Fibroblast of lung (primary cell): ENCODE results near the gene HRNR. TPM values are rescaled to one million over a fixed set of nuclear protein-coding genes. Genes with fewer than 3 reads are reported as not detected.
"Not testable (repeated sequence)": the region's sequence is repeated elsewhere in the genome, so short reads cannot be mapped to it uniquely, and the experiment has no call there.

Experiments
- DNase-seq, 2 donors: peaks; one replicate each; pipeline versions ENCODE4 v3.0.0 to v3.0.0-alpha.2; 2010; ENCODE audit warnings: low read depth in 2 of 2
- H2AFZ ChIP-seq: 2 replicates; pipeline ENCODE4 v1.5.1; 2012; ENCODE audit warnings: low read length, control low read depth, inconsistent platforms
- H3K27ac ChIP-seq: 2 replicates; pipeline ENCODE4 v1.5.1; 2011; ENCODE audit warnings: low read length, control low read depth; ENCODE audit not compliant: insufficient read depth
- H3K27me3 ChIP-seq: 2 replicates; pipeline ENCODE4 v1.5.1; 2011; ENCODE audit warnings: mild to moderate bottlenecking, low read length; ENCODE audit not compliant: control insufficient read depth, insufficient read depth
- H3K36me3 ChIP-seq: 2 replicates; pipeline ENCODE4 v1.5.1; 2011; ENCODE audit warnings: low read length; ENCODE audit not compliant: control insufficient read depth, insufficient read depth
- H3K4me1 ChIP-seq: 2 replicates; pipeline ENCODE4 v1.5.1; 2011; ENCODE audit warnings: low read length; ENCODE audit not compliant: control insufficient read depth, insufficient read depth; ENCODE audit errors: extremely low read depth
- H3K4me2 ChIP-seq: 2 replicates; pipeline ENCODE4 v1.5.1; 2011; ENCODE audit warnings: low read length, control low read depth; ENCODE audit not compliant: insufficient read depth; ENCODE audit errors: extremely low read depth
- H3K4me3 ChIP-seq, 4 experiments: fragments of 200-600 bp in 1 of 4; sonication (generic) in 1 of 4; replicated peaks in 1 of 4; 2 replicates each; pipeline ENCODE4 v1.5.1; 2011 to 2016; ENCODE audit warnings: low read length in 4 of 4, low read depth in 3 of 4, mild to moderate bottlenecking in 3 of 4, control low read depth in 2 of 4, inconsistent platforms in 1 of 4, mixed read lengths in 1 of 4; ENCODE audit not compliant: insufficient read depth in 1 of 4; ENCODE audit errors: control extremely low read depth in 1 of 4
- H3K79me2 ChIP-seq: 2 replicates; pipeline ENCODE4 v1.5.1; 2012; ENCODE audit warnings: mild to moderate bottlenecking, low read length, inconsistent platforms; ENCODE audit not compliant: control insufficient read depth, insufficient read depth
- H3K9ac ChIP-seq: 2 replicates; pipeline ENCODE4 v1.5.1; 2011; ENCODE audit warnings: mild to moderate bottlenecking, low read length, control low read depth; ENCODE audit not compliant: insufficient read depth
- H3K9me3 ChIP-seq: 2 replicates; pipeline ENCODE4 v1.5.1; 2012; ENCODE audit warnings: low read depth, low read length; ENCODE audit not compliant: control insufficient read depth, insufficient read depth
- H4K20me1 ChIP-seq: 2 replicates; pipeline ENCODE4 v1.5.1; 2011; ENCODE audit warnings: low read length; ENCODE audit not compliant: control insufficient read depth, insufficient read depth; ENCODE audit errors: extremely low read depth
- CTCF ChIP-seq, 2 donors: IDR thresholded peaks in 1 of 2; conservative IDR thresholded peaks in 1 of 2; 1 replicate in 1 of 2; 2 replicates in 1 of 2; pipeline ENCODE4 v1.5.1; 2011 to 2012; ENCODE audit warnings: low read length in 2 of 2, control low read depth in 1 of 2, inconsistent platforms in 1 of 2, low read depth in 1 of 2, mild to moderate bottlenecking in 1 of 2
- EZH2 ChIP-seq: IDR thresholded peaks from 2 replicates; pipeline ENCODE4 v1.5.1; 2012; ENCODE audit warnings: low read length, control low read depth, mild to moderate bottlenecking; ENCODE audit errors: missing control alignments
- polyA plus RNA-seq, 2 donors: library from polyadenylated mRNA; depleted of rRNA in 1 of 2; stranded (reverse) in 1 of 2; unstranded in 1 of 2; fragments of >200 nt; gene quantifications; 2 replicates each; pipeline ENCODE4 v1.2.1, GENCODE V29; 2011 to 2012; ENCODE audit warnings: missing spikeins in 1 of 2
- total RNA-seq: library from RNA; depleted of rRNA; stranded (reverse); fragments of >200 nt; gene quantifications from 2 replicates; pipeline ENCODE4 v1.2.1, GENCODE V29; 2014

Gene HRNR
- total and polyA plus RNA-seq, 2 donors (not counting 1 experiment from before 2014, with no cell fraction given): not detected

GRCh38 chr1:152218762-152219436 lies 5.1 kb downstream of the HRNR start:
- no peak for TF ChIP-seq CTCF (conservative IDR thresholded peaks at IDR 0.05 in 1 of 2, IDR thresholded peaks at IDR 0.05 in 1 of 2; ENCODE audit: low read depth in 1 of 2, low read length in 2 of 2)
- no peak for TF ChIP-seq EZH2
- no peak overlapping the region for H3K27ac ChIP-seq

GRCh38 chr1:152215604-152216003 lies 8.4 kb downstream of the HRNR start:
- not testable (repeated sequence) for H3K27ac ChIP-seq, H3K36me3 ChIP-seq, H3K4me1 ChIP-seq, H3K9ac ChIP-seq, H4K20me1 ChIP-seq, DNase-seq, H3K9me3 ChIP-seq, H3K4me2 ChIP-seq, H3K27me3 ChIP-seq, H2AFZ ChIP-seq, H3K4me3 ChIP-seq, H3K79me2 ChIP-seq

More at GRCh38 chr1:152218762-152219436, 5.1 kb downstream of the HRNR start:
- no peaks in the 10 kb centered on the region for H3K79me2 ChIP-seq
- H3K9ac ChIP-seq: no peak overlapping the region
- no peak overlapping the region for H2AFZ ChIP-seq
- DNase-seq: no peak
- H3K4me1 ChIP-seq: no peaks in the 10 kb centered on the region
- no peak overlapping the region for H3K4me3 ChIP-seq
- no peaks in the 10 kb centered on the region for H3K36me3 ChIP-seq
- H3K9me3 ChIP-seq: no peaks in the 10 kb centered on the region
- H3K4me2 ChIP-seq: no peak overlapping the region
- no peaks in the 10 kb centered on the region for H3K27me3 ChIP-seq
- H4K20me1 ChIP-seq: no peaks in the 10 kb centered on the region

GRCh38 chr1:152214911-152215310 lies 9.1 kb downstream of the HRNR start:
- DNase-seq, H3K9me3 ChIP-seq, H3K4me2 ChIP-seq, H3K36me3 ChIP-seq, H3K4me1 ChIP-seq, H3K9ac ChIP-seq, H3K27me3 ChIP-seq, H3K4me3 ChIP-seq, H2AFZ ChIP-seq, H3K27ac ChIP-seq, H4K20me1 ChIP-seq, H3K79me2 ChIP-seq: not testable (repeated sequence)

GRCh38 chr1:152198982-152199381 lies 25.0 kb downstream of the HRNR start:
- no peaks in the 10 kb centered on the region for H3K4me1 ChIP-seq
- no peak for DNase-seq
- TF ChIP-seq CTCF (conservative IDR thresholded peaks at IDR 0.05 in 1 of 2, IDR thresholded peaks at IDR 0.05 in 1 of 2; ENCODE audit: low read depth in 1 of 2, low read length in 2 of 2) (no peak), EZH2 (no peak)
- no peak overlapping the region for H3K4me3 ChIP-seq
- no peaks in the 10 kb centered on the region for H3K9me3 ChIP-seq
- no peak overlapping the region for H3K27ac ChIP-seq
- H3K79me2 ChIP-seq: no peaks in the 10 kb centered on the region
- no peak overlapping the region for H3K4me2 ChIP-seq
- H3K36me3 ChIP-seq: no peaks in the 10 kb centered on the region
- H2AFZ ChIP-seq: no peak overlapping the region
- H3K27me3 ChIP-seq: no peaks in the 10 kb centered on the region
- H4K20me1 ChIP-seq: no peaks in the 10 kb centered on the region
- H3K9ac ChIP-seq: no peak overlapping the region
